GM18951 (cell line): ENCODE data around the gene DSE.

Experiments used
- POLR2A ChIP-seq: IDR thresholded peaks from 4 replicates; pipeline ENCODE4 v1.6.1; 2011; ENCODE audit warnings: mild to moderate bottlenecking; ENCODE audit not compliant: insufficient read length, insufficient read depth; ENCODE audit errors: extremely low read depth
- in situ Hi-C: fragments of 300-500 bp; cut with MboI; formaldehyde crosslinking; loops from one replicate; pipeline ENCODE4 v1.12.0; 2022; ENCODE audit warnings: low sequenced_read_pairs, mixed read lengths, inconsistent platforms; ENCODE audit not compliant: unreplicated experiment

DSE gene

DNA sequence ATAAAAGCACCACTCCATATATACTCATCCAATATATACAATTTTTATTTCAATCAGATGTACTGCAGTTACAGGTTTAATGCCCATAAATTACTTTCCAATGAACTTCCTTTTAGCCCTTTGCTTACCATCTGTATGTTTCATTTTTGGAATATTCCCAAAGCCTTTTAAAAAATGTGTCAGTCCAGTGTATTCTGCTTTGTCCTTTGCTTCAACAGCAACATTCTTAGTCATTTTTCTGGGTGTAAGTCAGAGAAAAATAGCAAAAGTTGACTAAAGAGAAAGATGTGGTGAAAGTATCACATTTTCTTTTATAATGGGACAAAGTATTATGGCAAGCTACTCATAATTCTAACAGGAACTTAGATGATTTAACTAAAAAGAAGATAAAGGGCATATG, 15.2 kb downstream of the DSE start:
- no peak for TF ChIP-seq POLR2A
- in situ Hi-C loops = no loop called here

DNA sequence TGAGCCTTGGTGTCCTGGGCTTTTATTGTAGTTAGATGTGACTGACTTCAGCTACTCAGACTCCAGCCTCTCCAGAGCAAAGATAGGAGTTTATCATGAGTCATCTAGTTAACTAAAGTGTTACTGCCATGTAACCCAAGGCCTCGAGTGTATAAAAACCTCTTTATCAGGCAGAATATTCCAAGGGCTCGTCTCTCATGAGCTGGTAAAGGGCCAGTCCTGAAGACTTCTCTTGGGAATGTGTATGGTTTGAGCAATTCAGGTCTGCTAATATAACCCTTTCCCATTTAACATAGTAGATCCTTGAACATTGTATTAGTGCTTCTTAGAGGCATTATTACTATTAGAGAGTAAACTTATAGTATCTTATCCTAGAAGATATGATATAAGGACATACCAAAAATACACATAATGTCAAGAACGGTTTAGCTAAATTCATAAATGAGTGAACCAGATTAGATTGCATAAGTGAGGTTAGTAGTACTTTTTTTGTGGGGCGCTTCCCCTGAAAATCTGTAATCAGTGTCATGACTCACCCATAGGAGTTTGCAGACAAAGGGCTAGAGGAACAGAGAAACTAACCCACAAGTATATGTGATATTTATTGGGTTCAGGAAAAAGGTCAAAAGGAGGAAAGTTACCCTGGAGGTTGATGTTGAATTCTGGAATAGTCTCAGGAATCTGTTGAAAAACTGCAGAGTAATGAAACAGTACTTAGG, 16.0 kb downstream of the DSE start:
- TF ChIP-seq POLR2A = no peak
- in situ Hi-C loops = no loop called here

GRCh38 chr6:116387374-116387773, 16.6 kb downstream of the DSE start:
- in situ Hi-C loops = no loop called here

GRCh38 chr6:116388924-116389323, 18.2 kb downstream of the DSE start:
- in situ Hi-C loops = no loop called here
- no peak for TF ChIP-seq POLR2A

More at GRCh38 chr6:116387374-116387773, 16.6 kb downstream of the DSE start:
- no peak for TF ChIP-seq POLR2A

DNA sequence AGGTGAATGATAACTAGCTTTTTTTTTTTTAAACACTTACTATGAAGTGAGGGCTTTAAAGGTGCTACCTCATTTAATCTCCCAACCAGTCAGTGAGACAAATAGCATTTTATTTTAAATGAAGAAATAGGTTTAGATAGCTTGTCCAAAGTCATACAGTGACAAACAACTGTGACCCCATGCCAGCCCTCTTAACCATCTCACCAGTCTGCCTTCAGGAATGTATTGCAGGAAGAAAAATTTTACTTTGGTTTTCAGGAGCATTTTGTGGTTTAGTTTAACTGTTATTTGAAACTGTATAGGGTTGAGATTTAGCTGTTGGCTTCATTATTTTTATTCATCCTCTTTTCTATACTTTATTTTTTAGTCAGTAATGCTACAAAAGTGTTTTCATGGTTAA, 18.6 kb downstream of the DSE start:
- no peak for TF ChIP-seq POLR2A
- in situ Hi-C loops = no loop called here

DNA sequence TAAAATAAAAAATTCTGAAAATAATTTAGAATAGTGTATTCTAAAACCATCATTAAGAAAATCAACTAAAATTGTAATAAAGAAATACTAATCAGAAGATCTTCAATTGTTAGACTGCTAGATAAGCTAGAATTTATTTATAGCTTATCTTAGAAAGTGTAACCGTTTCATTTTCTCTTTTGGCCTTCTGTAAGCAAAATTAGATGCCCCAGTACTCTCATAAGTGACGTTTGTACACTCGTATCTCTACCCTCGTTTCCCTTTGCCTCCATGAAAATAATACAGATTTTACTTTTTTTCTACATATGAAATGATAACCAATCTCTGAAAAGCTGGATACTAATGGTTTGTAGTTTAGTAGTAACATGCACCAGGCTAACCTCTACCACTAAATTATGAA, 19.8 kb downstream of the DSE start:
- TF ChIP-seq POLR2A = no peak

DNA sequence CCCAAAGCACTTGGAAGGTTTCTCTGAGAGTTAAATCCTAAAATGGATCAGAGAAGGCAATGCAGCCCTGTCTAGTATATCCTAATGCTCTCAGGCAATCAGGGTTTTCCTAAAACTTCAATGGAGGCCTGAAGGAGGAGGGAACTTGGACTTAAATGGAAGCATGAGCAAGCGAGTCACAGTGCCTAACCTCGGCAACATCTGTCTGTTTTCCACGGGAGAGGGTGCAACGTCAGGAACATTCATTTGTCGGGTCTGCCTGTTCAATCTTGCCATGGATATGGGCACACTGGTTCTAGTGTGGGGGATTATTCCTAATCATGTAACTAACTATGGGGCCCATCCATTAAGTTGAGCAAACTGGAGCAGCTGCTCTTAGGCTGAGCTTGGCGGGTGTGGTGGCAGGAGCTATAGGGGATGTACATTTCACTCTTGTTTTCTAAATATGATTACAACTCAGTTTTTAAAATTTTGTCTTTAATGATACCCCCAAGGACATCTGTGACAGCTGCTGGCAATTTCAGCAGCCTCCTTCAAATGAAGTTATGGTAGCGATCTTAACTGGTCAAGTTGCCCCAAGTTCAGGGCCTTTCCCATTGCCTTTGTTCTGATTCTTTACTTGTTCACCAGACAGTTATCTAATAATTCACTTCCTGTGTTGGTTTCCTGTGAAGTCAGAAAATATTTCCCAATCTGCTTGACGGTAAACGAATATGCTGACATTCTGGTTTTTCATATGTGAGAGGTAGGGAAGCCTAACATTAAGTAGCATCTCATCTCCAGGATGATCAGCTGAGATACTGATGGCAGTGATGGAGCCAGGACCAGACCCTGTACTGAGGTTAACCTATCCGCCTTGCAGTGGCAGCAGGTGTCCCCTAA, 21.6 kb downstream of the DSE start:
- in situ Hi-C loops = no loop called here
- no peak for TF ChIP-seq POLR2A

More for the DNA sequence above, 19.8 kb downstream of the DSE start:
- in situ Hi-C loops = no loop called here

DNA sequence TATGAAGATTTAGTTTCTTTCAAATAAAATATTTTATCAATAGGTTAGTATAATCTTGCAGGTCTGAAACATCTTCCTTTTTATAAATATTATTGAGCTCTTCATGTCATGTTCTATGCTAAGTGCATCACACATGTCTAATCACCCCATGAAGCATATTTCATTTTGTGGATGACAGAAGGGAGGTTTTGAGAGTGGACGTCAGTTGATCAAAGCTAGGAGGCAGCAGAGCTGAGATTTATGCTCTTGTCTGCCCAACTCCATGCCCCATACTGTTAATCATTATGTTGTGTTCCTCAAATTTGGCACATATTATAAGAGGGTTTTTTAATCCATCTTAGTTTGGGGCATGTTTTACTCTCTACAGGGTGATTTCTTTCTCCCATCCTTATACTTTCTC, 22.7 kb downstream of the DSE start:
- in situ Hi-C loops = no loop called here
- TF ChIP-seq POLR2A = no peak

DNA sequence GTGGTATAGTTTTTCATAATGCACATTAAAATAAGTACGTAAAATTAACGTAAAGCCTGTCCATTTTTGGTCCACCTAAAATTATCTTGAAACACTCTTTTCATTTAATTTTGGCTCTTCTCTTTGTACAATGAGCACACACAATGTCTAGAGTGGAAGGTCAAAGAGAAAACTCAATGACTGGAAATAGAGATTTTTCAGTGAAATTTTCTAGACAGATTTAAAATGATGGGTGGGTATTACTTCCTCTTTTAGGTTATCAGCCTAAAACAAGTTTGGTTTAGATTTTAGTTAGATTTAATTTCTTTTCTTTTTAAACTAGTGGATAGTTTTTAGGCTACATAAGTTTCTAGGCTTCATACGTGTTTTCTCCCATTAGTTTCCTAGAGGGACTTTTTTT, 24.9 kb downstream of the DSE start:
- in situ Hi-C loops = no loop called here

DNA sequence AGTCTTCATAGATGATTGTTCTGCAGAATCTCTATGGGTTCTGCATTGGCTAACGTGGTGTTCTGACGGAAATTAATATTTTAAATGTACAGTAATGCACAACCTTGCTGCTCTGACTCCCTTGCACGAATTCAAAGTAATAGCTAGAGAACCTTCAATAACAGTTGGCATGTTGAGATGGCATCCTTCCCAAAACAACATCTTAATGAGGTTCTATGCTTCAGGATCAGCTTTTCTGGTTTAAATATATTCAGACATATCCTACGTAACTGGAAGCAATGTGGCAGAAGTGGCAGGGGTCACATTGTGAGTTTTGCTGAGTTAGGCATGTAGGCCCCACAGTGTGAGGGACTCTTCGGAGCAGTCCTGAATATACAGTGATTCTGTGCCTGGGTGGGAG, 25.7 kb downstream of the DSE start:
- in situ Hi-C loops = no loop called here

More for the DNA sequence above, 24.9 kb downstream of the DSE start:
- TF ChIP-seq POLR2A = no peak

DNA sequence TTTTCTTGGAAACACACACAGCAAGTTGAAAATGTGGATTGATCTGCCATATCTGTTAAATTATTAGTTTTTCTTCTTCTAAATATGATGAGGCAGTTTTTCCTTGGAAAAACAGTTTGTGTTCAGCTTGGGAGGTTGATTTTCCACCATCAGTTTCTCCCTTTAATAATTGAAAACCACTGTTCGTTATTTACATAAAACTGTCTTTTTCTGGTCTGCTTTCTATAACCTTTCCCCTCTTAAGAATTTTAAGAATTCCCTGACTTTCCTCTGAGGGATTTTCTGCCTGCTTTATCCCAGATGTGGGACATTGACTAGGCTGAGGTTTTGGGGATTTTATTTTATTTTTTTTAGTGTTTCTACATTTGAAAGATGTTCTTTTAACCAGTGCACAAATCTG, 27.2 kb downstream of the DSE start:
- in situ Hi-C loops = no loop called here
- no peak for TF ChIP-seq POLR2A

More for the DNA sequence above, 25.7 kb downstream of the DSE start:
- no peak for TF ChIP-seq POLR2A

DNA sequence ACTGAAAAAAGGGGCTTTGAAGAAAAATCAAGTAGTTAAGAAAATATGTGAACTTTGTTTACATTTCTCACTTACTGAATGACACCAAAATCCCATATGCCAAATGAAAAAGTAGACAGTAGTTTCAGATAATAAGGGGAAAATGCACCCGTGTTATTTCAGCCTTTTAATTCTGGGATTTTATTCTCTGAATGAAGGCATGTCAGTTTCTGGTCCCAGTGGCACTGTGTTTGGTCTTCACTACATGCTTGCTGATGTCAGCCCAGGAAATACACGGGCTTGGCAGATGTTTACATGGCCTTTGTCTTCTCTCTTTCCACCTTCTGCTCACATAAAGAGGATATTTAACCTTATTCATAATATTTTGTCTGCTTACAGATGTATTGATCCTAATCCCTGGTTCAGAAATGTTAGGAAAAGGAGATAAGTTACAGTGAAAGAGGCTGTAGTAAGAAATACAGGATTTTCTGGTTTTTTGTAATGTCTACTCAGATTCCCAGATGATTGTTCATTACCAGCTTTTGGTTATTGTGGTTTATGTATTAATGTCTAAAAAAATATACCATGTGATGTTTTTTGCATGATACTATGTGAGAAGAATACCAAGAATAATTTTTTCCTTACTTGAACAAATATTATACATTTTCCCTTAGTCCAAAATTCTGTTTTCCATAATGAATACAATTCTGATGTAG, 27.7 kb downstream of the DSE start:
- no peak for TF ChIP-seq POLR2A
- in situ Hi-C loops = no loop called here

GRCh38 chr6:116399287-116399686, 28.5 kb downstream of the DSE start:
- no peak for TF ChIP-seq POLR2A
- in situ Hi-C loops = no loop called here

DNA sequence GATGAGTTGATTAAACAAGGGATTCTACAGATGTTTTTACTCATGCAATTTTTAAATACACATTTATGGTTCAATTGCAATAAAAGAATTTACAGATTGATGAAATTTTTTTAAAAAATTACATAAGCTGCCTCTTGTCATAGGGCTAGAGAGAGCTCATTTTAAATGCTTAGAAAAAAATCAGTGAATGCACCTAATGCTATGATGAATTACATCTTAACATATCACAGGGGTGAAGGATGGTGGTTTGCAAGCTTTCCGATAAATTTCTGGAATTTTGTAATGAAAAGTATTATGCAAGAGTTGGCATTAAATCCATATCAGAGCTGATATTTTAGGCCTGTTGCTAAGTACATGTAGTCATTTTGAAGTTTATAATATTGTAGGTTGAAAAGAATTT, 29.6 kb downstream of the DSE start:
- in situ Hi-C loops = no loop called here
- no peak for TF ChIP-seq POLR2A
